ENCODE measurements around the gene VAC14.

Gene VAC14

GRCh38 chr16:70804734-70805169 lies 3.8 kb upstream of the VAC14 start:
- no CpG with 5 or more reads among the region's 2 CpGs for WGBS (ENCODE audit: extremely low coverage, insufficient coverage, insufficient read length)
- peaks cover 2% of the 10 kb centered on the region for H3K79me2 ChIP-seq (ENCODE audit: control insufficient read depth, insufficient read depth, low read length, poor library complexity)
- H4K8ac ChIP-seq (ENCODE audit: low read depth, low read length), result no peak overlapping the region
- peaks cover 3% of the 10 kb centered on the region for H3K79me1 ChIP-seq (ENCODE audit: low read length)
- no peak overlapping the region for H3K4me3 ChIP-seq (ENCODE audit: low read depth, low read length)
- no peak overlapping the region for H4K91ac ChIP-seq (ENCODE audit: low read depth, low read length)
- no peak overlapping the region for H2BK120ac ChIP-seq (ENCODE audit: insufficient read depth, low read length, poor library complexity)
- no peak overlapping the region for H3K9ac ChIP-seq (ENCODE audit: low read length)
- H3K18ac ChIP-seq (ENCODE audit: low read length), result no peak overlapping the region
- no peak overlapping the region for H3K23ac ChIP-seq (ENCODE audit: low read length)
- H2AFZ ChIP-seq (ENCODE audit: insufficient read depth, low read length, poor library complexity), result no peak overlapping the region
- H3K4me1 ChIP-seq (ENCODE audit: control insufficient read depth in 1 of 2, insufficient read depth in 2 of 2, low read length in 2 of 2), result peaks cover 3% of the 10 kb centered on the region in 2 experiments
- H4K12ac ChIP-seq (ENCODE audit: low read depth, low read length), result no peak overlapping the region
- H3K9me3 ChIP-seq (ENCODE audit: insufficient read depth, low read depth, low read length), result peaks cover 4% of the 10 kb centered on the region
- no peak overlapping the region for H3K14ac ChIP-seq (ENCODE audit: low read length)
- no peak overlapping the region for H2BK12ac ChIP-seq (ENCODE audit: low read length)
- no peak overlapping the region for H3K4ac ChIP-seq (ENCODE audit: low read depth, low read length)
- H3K27ac ChIP-seq (ENCODE audit: low read depth, low read length), result no peak overlapping the region
- DNase-seq, result no peak
- H3K36me3 ChIP-seq (ENCODE audit: control insufficient read depth in 1 of 2, insufficient read depth in 2 of 2, low read length in 2 of 2), result no peaks in the 10 kb centered on the region
- no peak overlapping the region for H2BK5ac ChIP-seq (ENCODE audit: low read depth, low read length, poor library complexity)
- no peaks in the 10 kb centered on the region for H3K27me3 ChIP-seq (ENCODE audit: insufficient read depth, low read length)
- H3K4me2 ChIP-seq (ENCODE audit: low read length), result no peak overlapping the region
- no peak overlapping the region for H2AK5ac ChIP-seq (ENCODE audit: low read length)

- Histone ChIP-seq H3K18ac (ENCODE audit: low read length) (no peak overlapping the region), H4K91ac (ENCODE audit: low read depth, low read length) (no peak overlapping the region), H2BK12ac (ENCODE audit: low read length) (no peak overlapping the region), H3K4me3 (ENCODE audit: low read depth, low read length) (no peak overlapping the region), H4K12ac (ENCODE audit: low read depth, low read length) (no peak overlapping the region), H4K8ac (ENCODE audit: low read depth, low read length) (no peak overlapping the region), H3K36me3 (ENCODE audit: control insufficient read depth in 1 of 2, insufficient read depth in 2 of 2, low read length in 2 of 2) (no peaks in the 10 kb centered on the region), H3K4me1 (ENCODE audit: control insufficient read depth in 1 of 2, insufficient read depth in 2 of 2, low read length in 2 of 2) (peaks cover 3% of the 10 kb centered on the region in 2 experiments), H2AK5ac (ENCODE audit: low read length) (no peak overlapping the region), H3K9ac (ENCODE audit: low read length) (no peak overlapping the region), H3K27me3 (ENCODE audit: insufficient read depth, low read length) (no peaks in the 10 kb centered on the region), H3K4me2 (ENCODE audit: low read length) (no peak overlapping the region), H3K79me2 (ENCODE audit: control insufficient read depth, insufficient read depth, low read length, poor library complexity) (peaks cover 2% of the 10 kb centered on the region), H2BK5ac (ENCODE audit: low read depth, low read length, poor library complexity) (no peak overlapping the region), H2BK120ac (ENCODE audit: insufficient read depth, low read length, poor library complexity) (no peak overlapping the region), H3K27ac (ENCODE audit: low read depth, low read length) (no peak overlapping the region), H3K9me3 (ENCODE audit: insufficient read depth, low read depth, low read length) (peaks cover 4% of the 10 kb centered on the region), H2AFZ (ENCODE audit: insufficient read depth, low read length, poor library complexity) (no peak overlapping the region), H3K79me1 (ENCODE audit: low read length) (peaks cover 3% of the 10 kb centered on the region), H3K14ac (ENCODE audit: low read length) (no peak overlapping the region), H3K23ac (ENCODE audit: low read length) (no peak overlapping the region), H3K4ac (ENCODE audit: low read depth, low read length) (no peak overlapping the region)
- DNase-seq, result peak; percentile 48 to 76
- no CpG with 5 or more reads among the region's 8 CpGs for WGBS (ENCODE audit: extremely low coverage, insufficient coverage, insufficient read length)
Measured at GRCh38 chr16:70804153-70804733, 3.3 kb upstream of the VAC14 start.

- Histone ChIP-seq H3K4ac (ENCODE audit: low read depth, low read length) (no peak overlapping the region), H2AFZ (ENCODE audit: insufficient read depth, low read length, poor library complexity) (no peak overlapping the region), H3K18ac (ENCODE audit: low read length) (no peak overlapping the region), H2BK120ac (ENCODE audit: insufficient read depth, low read length, poor library complexity) (no peak overlapping the region), H3K36me3 (ENCODE audit: control insufficient read depth in 1 of 2, insufficient read depth in 2 of 2, low read length in 2 of 2) (no peaks in the 10 kb centered on the region), H4K8ac (ENCODE audit: low read depth, low read length) (no peak overlapping the region), H3K79me1 (ENCODE audit: low read length) (peaks cover 3% of the 10 kb centered on the region), H3K27ac (ENCODE audit: low read depth, low read length) (no peak overlapping the region), H4K91ac (ENCODE audit: low read depth, low read length) (no peak overlapping the region), H3K4me3 (ENCODE audit: low read depth, low read length) (no peak overlapping the region), H3K9ac (ENCODE audit: low read length) (no peak overlapping the region), H3K23ac (ENCODE audit: low read length) (no peak overlapping the region), H3K27me3 (ENCODE audit: insufficient read depth, low read length) (no peaks in the 10 kb centered on the region), H2BK5ac (ENCODE audit: low read depth, low read length, poor library complexity) (no peak overlapping the region), H3K9me3 (ENCODE audit: insufficient read depth, low read depth, low read length) (peaks cover 4% of the 10 kb centered on the region), H3K4me2 (ENCODE audit: low read length) (no peak overlapping the region), H3K4me1 (ENCODE audit: control insufficient read depth in 1 of 2, insufficient read depth in 2 of 2, low read length in 2 of 2) (peaks cover 3% of the 10 kb centered on the region in 2 experiments), H2BK12ac (ENCODE audit: low read length) (no peak overlapping the region), H3K79me2 (ENCODE audit: control insufficient read depth, insufficient read depth, low read length, poor library complexity) (peaks cover 2% of the 10 kb centered on the region), H2AK5ac (ENCODE audit: low read length) (no peak overlapping the region), H4K12ac (ENCODE audit: low read depth, low read length) (no peak overlapping the region), H3K14ac (ENCODE audit: low read length) (no peak overlapping the region)
- DNase-seq, result peak; percentile 21 to 78
Measured at GRCh38 chr16:70803319-70803718, 2.4 kb upstream of the VAC14 start.

GRCh38 chr16:70801611-70802010 lies 653 bp upstream of the VAC14 start:
- no peak overlapping the region for H3K4me3 ChIP-seq (ENCODE audit: low read depth, low read length)
- H2BK120ac ChIP-seq (ENCODE audit: insufficient read depth, low read length, poor library complexity), result no peak overlapping the region
- peaks cover 3% of the 10 kb centered on the region in 2 experiments for H3K4me1 ChIP-seq (ENCODE audit: control insufficient read depth in 1 of 2, insufficient read depth in 2 of 2, low read length in 2 of 2)
- peaks cover 2% of the 10 kb centered on the region for H3K9me3 ChIP-seq (ENCODE audit: insufficient read depth, low read depth, low read length)
- H3K23ac ChIP-seq (ENCODE audit: low read length), result no peak overlapping the region
- H3K18ac ChIP-seq (ENCODE audit: low read length), result no peak overlapping the region
- H4K8ac ChIP-seq (ENCODE audit: low read depth, low read length), result no peak overlapping the region
- H3K9ac ChIP-seq (ENCODE audit: low read length), result no peak overlapping the region
- no peak overlapping the region for H3K27ac ChIP-seq (ENCODE audit: low read depth, low read length)
- H3K4me2 ChIP-seq (ENCODE audit: low read length), result no peak overlapping the region
- H4K91ac ChIP-seq (ENCODE audit: low read depth, low read length), result no peak overlapping the region
- H2AFZ ChIP-seq (ENCODE audit: insufficient read depth, low read length, poor library complexity), result no peak overlapping the region
- no peak overlapping the region for H3K14ac ChIP-seq (ENCODE audit: low read length)
- peaks cover 3% of the 10 kb centered on the region for H3K79me1 ChIP-seq (ENCODE audit: low read length)
- no peak overlapping the region for H2BK12ac ChIP-seq (ENCODE audit: low read length)
- H3K36me3 ChIP-seq (ENCODE audit: control insufficient read depth in 1 of 2, insufficient read depth in 2 of 2, low read length in 2 of 2), result no peaks in the 10 kb centered on the region
- peaks cover 2% of the 10 kb centered on the region for H3K79me2 ChIP-seq (ENCODE audit: control insufficient read depth, insufficient read depth, low read length, poor library complexity)
- no peak for DNase-seq
- no peak overlapping the region for H2AK5ac ChIP-seq (ENCODE audit: low read length)
- no CpG with 5 or more reads among the region's 3 CpGs for WGBS (ENCODE audit: extremely low coverage, insufficient coverage, insufficient read length)
- H4K12ac ChIP-seq (ENCODE audit: low read depth, low read length), result no peak overlapping the region
- H3K4ac ChIP-seq (ENCODE audit: low read depth, low read length), result no peak overlapping the region
- no peak overlapping the region for H2BK5ac ChIP-seq (ENCODE audit: low read depth, low read length, poor library complexity)
- H3K27me3 ChIP-seq (ENCODE audit: insufficient read depth, low read length), result no peaks in the 10 kb centered on the region
